ENCODE measurements around the gene CNTNAP5. TPM values are rescaled to one million over a fixed set of nuclear protein-coding genes. Genes with fewer than 3 reads are reported as not detected.

CNTNAP5 gene
- total RNA-seq, 2 experiments from 2014 or later, result not detected

GRCh38 chr2:124066776-124067175 lies 41.7 kb downstream of the CNTNAP5 start:
- TF ChIP-seq, protein P1, sequence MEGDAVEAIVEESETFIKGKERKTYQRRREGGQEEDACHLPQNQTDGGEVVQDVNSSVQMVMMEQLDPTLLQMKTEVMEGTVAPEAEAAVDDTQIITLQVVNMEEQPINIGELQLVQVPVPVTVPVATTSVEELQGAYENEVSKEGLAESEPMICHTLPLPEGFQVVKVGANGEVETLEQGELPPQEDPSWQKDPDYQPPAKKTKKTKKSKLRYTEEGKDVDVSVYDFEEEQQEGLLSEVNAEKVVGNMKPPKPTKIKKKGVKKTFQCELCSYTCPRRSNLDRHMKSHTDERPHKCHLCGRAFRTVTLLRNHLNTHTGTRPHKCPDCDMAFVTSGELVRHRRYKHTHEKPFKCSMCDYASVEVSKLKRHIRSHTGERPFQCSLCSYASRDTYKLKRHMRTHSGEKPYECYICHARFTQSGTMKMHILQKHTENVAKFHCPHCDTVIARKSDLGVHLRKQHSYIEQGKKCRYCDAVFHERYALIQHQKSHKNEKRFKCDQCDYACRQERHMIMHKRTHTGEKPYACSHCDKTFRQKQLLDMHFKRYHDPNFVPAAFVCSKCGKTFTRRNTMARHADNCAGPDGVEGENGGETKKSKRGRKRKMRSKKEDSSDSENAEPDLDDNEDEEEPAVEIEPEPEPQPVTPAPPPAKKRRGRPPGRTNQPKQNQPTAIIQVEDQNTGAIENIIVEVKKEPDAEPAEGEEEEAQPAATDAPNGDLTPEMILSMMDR (IDR thresholded peaks at IDR 0.05), result no peak
- ChIA-PET POLR2A (no interaction called here), CTCF (no interaction called here)
- Histone ChIP-seq H3K27me3 (ENCODE audit: control insufficient read depth in 1 of 2, insufficient read depth in 2 of 2, low read length in 2 of 2) (no peaks in the 10 kb centered on the region), H3K36me3 (ENCODE audit: insufficient read depth, low read length) (no peaks in the 10 kb centered on the region), H3K9me3 (ENCODE audit: control insufficient read depth in 1 of 2, insufficient read depth in 1 of 2, low read length in 2 of 2) (peaks cover 0 to 3% of the 10 kb centered on the region in 2 experiments), H3K27ac (ENCODE audit: low read depth in 1 of 2, low read length in 2 of 2) (no peak overlapping the region), H3K4me1 (ENCODE audit: insufficient read depth, low read length) (no peaks in the 10 kb centered on the region), H3K4me3 (ENCODE audit: low read length) (no peak overlapping the region)
- Mint-ChIP-seq H3K9me3 (peaks cover 6% of the 10 kb centered on the region), H3K36me3 (ENCODE audit: low read depth) (no peaks in the 10 kb centered on the region), H3K4me3 (no peak overlapping the region), H3K27me3 (no peaks in the 10 kb centered on the region), H3K27ac (no peak overlapping the region), H3K4me1 (ENCODE audit: low read depth) (no peaks in the 10 kb centered on the region)
- intact Hi-C loops (cut with DNase I, micrococcal nuclease), result no loop called here
- DNase-seq (no peak), ATAC-seq (ENCODE audit: poor library complexity) (no peak)

DNA sequence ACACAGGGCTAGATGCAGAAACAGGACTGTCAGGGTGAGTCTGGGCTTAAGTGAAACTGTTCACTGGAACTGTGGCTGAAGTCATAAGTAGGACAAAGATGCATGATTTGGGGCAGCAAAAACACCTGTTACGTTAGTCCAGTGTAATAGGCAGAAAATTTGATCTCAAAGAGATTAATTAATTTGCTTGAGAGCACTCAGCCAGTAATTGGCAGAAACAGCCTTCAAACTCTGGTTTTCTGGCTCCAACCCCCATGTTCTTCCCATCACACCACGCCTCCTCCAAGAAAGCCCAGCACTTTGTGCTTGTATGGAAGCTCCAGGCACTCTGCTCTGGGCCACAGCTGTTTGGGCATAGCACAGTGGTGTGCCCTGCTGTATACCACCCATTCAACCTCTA lies 54.0 kb downstream of the CNTNAP5 start:
- Histone ChIP-seq H3K9me3 (ENCODE audit: control insufficient read depth in 1 of 2, insufficient read depth in 1 of 2, low read length in 2 of 2) (peaks cover 0 to 4% of the 10 kb centered on the region in 2 experiments), H3K36me3 (ENCODE audit: insufficient read depth, low read length) (no peaks in the 10 kb centered on the region), H3K27me3 (ENCODE audit: control insufficient read depth in 1 of 2, insufficient read depth in 2 of 2, low read length in 2 of 2) (no peaks in the 10 kb centered on the region), H3K4me1 (ENCODE audit: insufficient read depth, low read length) (no peaks in the 10 kb centered on the region), H3K27ac (ENCODE audit: low read depth in 1 of 2, low read length in 2 of 2) (no peak overlapping the region), H3K4me3 (ENCODE audit: low read length) (no peak overlapping the region)
- no peaks in the 10 kb centered on the region for H3K27me3 Mint-ChIP-seq
- no peak overlapping the region for H3K4me3 Mint-ChIP-seq
- H3K27ac Mint-ChIP-seq, result no peak overlapping the region
- peaks cover 3% of the 10 kb centered on the region for H3K9me3 Mint-ChIP-seq
- POLR2A ChIA-PET, result no interaction called here
- no peak for DNase-seq
- TF ChIP-seq, protein P1 (IDR thresholded peaks at IDR 0.05), result no peak
- H3K36me3 Mint-ChIP-seq (ENCODE audit: low read depth), result no peaks in the 10 kb centered on the region
- H3K4me1 Mint-ChIP-seq (ENCODE audit: low read depth), result no peaks in the 10 kb centered on the region
- ATAC-seq (ENCODE audit: poor library complexity), result no peak
- CTCF ChIA-PET, result no interaction called here
- intact Hi-C loops (cut with DNase I, micrococcal nuclease), result no loop called here

DNA sequence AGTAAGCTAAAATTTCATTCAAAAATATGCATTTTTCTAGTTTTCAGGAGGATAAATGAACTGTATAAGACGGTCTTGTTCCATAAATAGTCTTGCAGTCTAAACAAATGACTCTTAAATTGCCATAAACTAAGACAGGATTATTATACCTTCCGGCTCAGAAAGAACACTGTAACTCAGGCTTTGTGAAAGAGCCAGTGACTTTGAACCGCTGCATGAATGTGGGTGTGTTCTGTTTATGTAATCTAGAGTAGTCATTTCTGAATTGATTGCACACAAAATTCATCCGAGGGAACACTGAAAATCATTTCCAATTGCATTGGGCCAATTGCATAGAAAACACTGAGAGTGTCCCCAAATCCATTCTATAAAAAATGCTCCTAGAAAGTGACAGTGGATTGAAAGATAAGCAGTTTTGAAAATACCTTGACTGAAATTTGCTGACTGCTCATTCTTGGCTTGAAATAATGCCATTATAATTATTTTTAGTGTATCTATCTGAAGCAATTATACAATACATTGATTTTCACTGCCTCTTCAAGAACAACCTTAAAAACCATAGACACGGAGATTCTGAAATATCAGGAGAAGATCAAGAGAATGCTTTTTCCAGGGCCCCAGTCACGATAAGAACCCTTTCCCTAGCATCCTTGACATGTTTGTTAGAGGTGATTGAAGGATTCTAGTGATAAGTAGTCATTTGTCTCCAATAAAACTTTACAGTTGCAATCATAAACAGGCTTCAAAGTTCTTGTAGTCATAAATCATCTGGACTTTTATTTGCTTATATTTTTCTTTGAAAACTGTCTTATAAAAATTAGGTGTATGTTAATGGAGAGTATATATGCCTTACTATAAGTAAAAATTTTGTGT lies 55.4 kb downstream of the CNTNAP5 start:
- Histone ChIP-seq H3K27me3 (ENCODE audit: control insufficient read depth in 1 of 2, insufficient read depth in 2 of 2, low read length in 2 of 2) (no peaks in the 10 kb centered on the region), H3K9me3 (ENCODE audit: control insufficient read depth in 1 of 2, insufficient read depth in 1 of 2, low read length in 2 of 2) (peaks cover 0 to 8% of the 10 kb centered on the region in 2 experiments), H3K36me3 (ENCODE audit: insufficient read depth, low read length) (no peaks in the 10 kb centered on the region), H3K4me3 (ENCODE audit: low read length) (no peak overlapping the region), H3K27ac (ENCODE audit: low read depth in 1 of 2, low read length in 2 of 2) (no peak overlapping the region), H3K4me1 (ENCODE audit: insufficient read depth, low read length) (no peaks in the 10 kb centered on the region)
- H3K4me1 Mint-ChIP-seq (ENCODE audit: low read depth), result no peaks in the 10 kb centered on the region
- no peak overlapping the region for H3K27ac Mint-ChIP-seq
- H3K27me3 Mint-ChIP-seq, result no peaks in the 10 kb centered on the region
- intact Hi-C loops (cut with DNase I, micrococcal nuclease), result no loop called here
- ChIA-PET CTCF (no interaction called here), POLR2A (no interaction called here)
- peaks cover 3% of the 10 kb centered on the region for H3K9me3 Mint-ChIP-seq
- H3K36me3 Mint-ChIP-seq (ENCODE audit: low read depth), result no peaks in the 10 kb centered on the region
- H3K4me3 Mint-ChIP-seq, result no peak overlapping the region
- ATAC-seq (ENCODE audit: poor library complexity), result no peak
- TF ChIP-seq, protein P1 (IDR thresholded peaks at IDR 0.05), result no peak
- DNase-seq, result no peak
